CD4-positive, alpha-beta T cell treated with Interleukin-6 for 4 hours (primary cell): ENCODE data around the gene MBNL3.
"Not testable (repeated sequence)": the region's sequence is repeated elsewhere in the genome, so short reads cannot be mapped to it uniquely, and the experiment has no call there.

Experiments
- DNase-seq: peaks from one replicate; pipeline ENCODE4 v3.0.0-alpha.2; 2020; ENCODE audit warnings: mixed read lengths

Gene MBNL3

DNA sequence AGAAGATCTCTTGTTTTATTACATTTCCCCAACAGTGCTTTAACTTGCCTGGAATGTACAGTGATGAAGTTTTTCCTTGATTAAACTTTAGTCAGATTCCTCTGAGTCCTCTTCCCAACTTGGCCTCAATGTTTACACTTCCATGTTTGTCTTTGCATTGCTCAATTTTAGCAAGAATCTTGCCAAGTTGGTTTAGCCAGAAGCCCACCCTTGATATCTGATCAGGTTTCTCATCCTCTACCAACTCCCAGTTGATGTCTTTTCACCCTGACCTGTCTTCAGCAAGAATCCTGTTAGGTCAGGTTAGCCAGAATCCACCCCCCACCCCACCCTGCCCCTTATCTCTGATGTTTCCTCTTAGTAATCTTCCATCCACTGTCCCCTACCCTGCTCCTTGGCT is 120.9 kb downstream of the MBNL3 start:
- no peak for DNase-seq

DNA sequence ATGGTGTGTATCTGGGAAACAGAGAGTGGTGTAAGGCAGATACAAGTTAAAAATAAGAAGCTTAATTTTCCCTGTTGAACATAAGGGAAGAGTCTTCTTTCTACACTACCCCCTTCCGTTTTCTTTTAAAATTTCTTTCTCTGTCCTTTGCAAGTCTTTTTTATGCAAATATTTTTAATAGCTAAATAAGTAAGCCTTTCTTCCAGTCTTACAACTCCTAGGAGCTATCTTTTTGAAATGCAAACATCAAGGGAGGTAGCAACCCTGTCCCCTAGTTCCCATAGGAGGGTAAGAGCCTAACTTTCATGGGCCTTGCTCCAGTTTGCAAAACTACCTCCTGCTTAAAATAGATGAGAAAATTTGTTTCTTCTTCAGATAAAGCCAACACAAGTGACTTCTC is 121.5 kb downstream of the MBNL3 start:
- no peak for DNase-seq

GRCh38 chrX:132365490-132365889 is 123.3 kb downstream of the MBNL3 start:
- no peak for DNase-seq

DNA sequence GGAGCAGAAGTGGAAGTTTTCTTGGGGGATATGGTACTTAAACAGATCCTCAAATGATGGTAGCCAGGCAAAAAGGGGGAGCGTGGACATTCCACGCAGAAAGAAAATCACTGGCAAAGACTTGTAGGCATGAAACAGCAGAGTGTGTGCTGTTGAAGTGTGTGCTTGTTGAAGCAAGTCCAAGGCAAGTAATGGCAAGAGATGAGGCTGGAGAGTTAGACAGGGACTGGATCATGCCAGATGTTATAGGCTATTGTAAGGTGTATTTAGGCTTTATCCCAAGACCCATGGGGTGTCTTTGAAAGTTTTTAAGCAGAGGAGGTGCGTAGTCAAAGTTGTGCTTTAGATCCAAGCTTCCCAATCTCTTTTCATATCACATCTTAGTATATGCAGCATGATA is 124.5 kb downstream of the MBNL3 start:
- DNase-seq = no peak

- no peak for DNase-seq
Measured at GRCh38 chrX:132353430-132353829, 135.4 kb downstream of the MBNL3 start.

DNA sequence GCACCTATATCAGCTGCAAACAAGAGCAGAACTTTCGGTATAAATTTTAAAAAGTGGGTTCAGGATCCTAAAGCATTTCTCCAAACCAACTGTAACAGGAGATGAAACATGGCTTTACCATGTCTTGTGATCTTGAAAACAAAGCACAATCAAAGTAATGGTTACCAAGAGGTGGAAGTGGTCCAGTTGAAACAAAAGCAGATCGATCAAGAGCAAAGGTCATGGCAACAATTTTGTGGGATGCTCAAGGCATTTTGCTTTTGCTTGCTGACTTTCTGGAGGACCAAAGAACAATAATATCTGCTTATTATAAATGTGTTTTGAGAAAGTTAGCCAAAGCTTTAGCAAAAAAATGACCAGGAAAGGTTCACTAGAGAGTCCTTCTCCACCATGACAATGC is 152.7 kb downstream of the MBNL3 start:
- no peak for DNase-seq

DNA sequence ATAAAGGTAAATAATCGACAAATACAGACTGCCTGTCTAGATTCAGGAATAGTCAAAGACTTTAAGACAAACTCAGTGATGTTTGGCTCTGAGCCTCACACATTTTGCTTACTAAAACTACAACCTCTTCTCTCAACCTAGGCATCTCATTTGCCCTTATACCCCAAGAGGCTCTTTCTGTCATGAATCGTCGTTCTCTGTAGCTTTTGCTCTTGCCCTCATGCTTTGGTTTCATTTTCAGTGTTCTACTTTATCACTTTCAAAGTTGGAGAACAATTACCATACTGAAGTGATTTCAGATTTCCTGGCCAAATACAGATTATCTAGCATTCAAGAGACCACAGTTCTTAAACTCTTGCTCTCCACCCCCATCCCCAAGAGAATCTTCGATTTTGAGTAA is 155.5 kb downstream of the MBNL3 start:
- DNase-seq = no peak

DNA sequence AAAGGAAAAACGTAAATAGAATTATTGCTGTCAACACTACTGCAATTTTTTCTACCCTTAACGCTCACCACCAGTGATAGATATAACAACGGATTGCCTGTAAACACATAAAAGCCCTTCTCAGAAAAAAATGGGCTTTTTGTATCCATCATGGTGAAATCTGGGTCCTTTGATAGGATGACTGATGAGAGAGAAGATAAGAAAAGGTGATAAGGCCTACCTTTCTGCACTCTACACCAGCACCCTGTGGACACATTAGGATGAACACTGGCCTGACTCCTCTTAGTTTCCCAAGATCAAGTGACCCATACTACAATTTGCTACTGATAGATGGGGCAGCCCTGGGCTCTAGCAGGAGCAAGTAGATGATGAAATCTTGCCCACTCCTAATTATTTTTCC is 157.3 kb downstream of the MBNL3 start:
- DNase-seq = no peak

GRCh38 chrX:132331000-132331399 is 157.8 kb downstream of the MBNL3 start:
- DNase-seq = no peak

DNA sequence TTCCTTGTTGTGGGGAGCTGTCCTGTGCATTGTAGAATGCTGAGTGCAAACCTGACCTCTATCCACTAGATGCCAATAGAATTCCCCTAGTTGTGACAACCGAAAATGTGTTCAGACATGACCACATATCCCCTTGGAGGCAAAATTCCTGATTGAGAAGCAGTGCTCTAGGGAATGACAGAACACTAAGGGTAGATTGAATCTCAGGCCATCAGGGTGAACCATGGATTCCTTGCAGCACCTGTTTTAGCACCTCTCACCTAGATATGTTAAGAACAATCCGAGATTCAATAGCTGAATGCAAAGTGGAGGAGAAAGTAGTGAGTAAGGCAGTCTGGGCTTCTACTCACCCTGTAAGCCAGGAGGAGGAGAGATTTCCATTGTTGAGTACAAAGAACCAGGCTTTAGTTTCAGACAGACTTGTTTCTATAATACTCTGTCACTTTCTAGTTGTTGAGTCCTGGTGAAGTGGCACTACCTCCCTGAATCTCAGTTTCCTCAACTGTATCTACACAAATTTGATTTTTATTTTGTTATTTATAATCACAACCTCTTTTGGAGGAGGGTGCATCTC is 158.6 kb downstream of the MBNL3 start:
- no peak for DNase-seq

DNA sequence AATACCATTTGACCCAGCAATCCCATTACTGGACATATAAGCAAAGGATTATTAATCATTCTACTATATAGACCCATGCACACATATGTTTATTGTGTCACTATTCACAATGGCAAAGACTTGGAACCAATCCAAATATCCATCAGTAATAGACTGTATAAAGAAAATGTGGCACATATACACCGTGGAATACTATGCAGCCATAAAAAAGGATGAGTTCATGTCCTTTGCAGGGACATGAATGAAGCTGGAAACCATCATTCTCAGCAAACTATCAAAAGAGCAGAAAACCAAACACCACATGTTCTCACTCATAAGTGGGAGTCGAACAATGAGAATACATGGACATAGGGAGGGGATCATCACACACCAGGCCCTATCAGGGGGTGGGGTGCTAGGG is 161.9 kb downstream of the MBNL3 start:
- not testable (repeated sequence) for DNase-seq
